GM23338 (cell line): ENCODE measurements around the gene GRID1. TPM values are rescaled to one million over a fixed set of nuclear protein-coding genes. Genes with fewer than 3 reads are reported as not detected.

ENCODE experiments used
- ATAC-seq: fragments of 200-7000 bp; cut with Tn5 transposase; 3 replicates; pipeline ENCODE4 v1.9.1; 2020
- DNase-seq: peaks from one replicate; pipeline ENCODE4 v3.0.0-alpha.2; 2015; ENCODE audit warnings: low spot score
- H2AFZ ChIP-seq: fragments of 200-600 bp; sonication (generic); 2 replicates; pipeline ENCODE4 v1.8.0; 2016; ENCODE audit warnings: antibody characterized with exemption, mild to moderate bottlenecking, moderate library complexity
- H3F3A ChIP-seq: fragments of 200-600 bp; sonication (generic); replicated peaks from 2 replicates; pipeline ENCODE4 v1.8.0; 2017; ENCODE audit warnings: antibody characterized with exemption, mixed run types, low read depth
- H3K27ac ChIP-seq: fragments of 200-600 bp; sonication (generic); 2 replicates; pipeline ENCODE4 v1.6.1; 2016; ENCODE audit warnings: low read depth
- H3K27me3 ChIP-seq: fragments of 200-600 bp; sonication (generic); 2 replicates; pipeline ENCODE4 v1.8.0; 2016; ENCODE audit warnings: mild to moderate bottlenecking, mixed run types, moderate library complexity; ENCODE audit not compliant: insufficient read depth
- H3K36me3 ChIP-seq: fragments of 200-600 bp; sonication (generic); 2 replicates; pipeline ENCODE4 v1.8.0; 2016; ENCODE audit warnings: mild to moderate bottlenecking; ENCODE audit not compliant: insufficient read depth
- H3K4me1 ChIP-seq: fragments of 200-600 bp; sonication (generic); 2 replicates; pipeline ENCODE4 v1.8.0; 2016; ENCODE audit warnings: mild to moderate bottlenecking, moderate library complexity; ENCODE audit not compliant: insufficient read depth
- H3K4me2 ChIP-seq: fragments of 200-600 bp; sonication (generic); 2 replicates; pipeline ENCODE4 v1.7.1; 2017; ENCODE audit warnings: mixed run types
- H3K4me3 ChIP-seq: fragments of 200-600 bp; sonication (generic); 2 replicates; pipeline ENCODE4 v1.6.1; 2016; ENCODE audit warnings: mixed run types
- H3K79me2 ChIP-seq: fragments of 200-600 bp; sonication (generic); replicated peaks from 2 replicates; pipeline ENCODE4 v1.8.0; 2017; ENCODE audit warnings: mild to moderate bottlenecking; ENCODE audit not compliant: insufficient read depth
- H3K9me2 ChIP-seq: fragments of 200-600 bp; sonication (generic); 2 replicates; pipeline ENCODE4 v1.8.0; 2017; ENCODE audit not compliant: insufficient read depth
- H4K20me1 ChIP-seq: fragments of 200-600 bp; sonication (generic); replicated peaks from 2 replicates; pipeline ENCODE4 v1.8.0; 2017; ENCODE audit warnings: mild to moderate bottlenecking; ENCODE audit not compliant: insufficient read depth
- H3K27ac Mint-ChIP-seq: 2 replicates; pipeline ENCODE4 v1.8.0; 2020; ENCODE audit warnings: inconsistent platforms, mild to moderate bottlenecking, moderate library complexity, mixed read lengths
- H3K27me3 Mint-ChIP-seq: 3 replicates; pipeline ENCODE4 v1.8.0; 2022; ENCODE audit warnings: low read depth, mild to moderate bottlenecking, moderate library complexity, mixed read lengths, inconsistent platforms; ENCODE audit not compliant: insufficient read depth, poor library complexity
- H3K36me3 Mint-ChIP-seq: 3 replicates; pipeline ENCODE4 v1.8.0; 2021; ENCODE audit warnings: low read depth, mild to moderate bottlenecking, inconsistent platforms, moderate library complexity, mixed read lengths
- H3K4me1 Mint-ChIP-seq: 3 replicates; pipeline ENCODE4 v1.8.0; 2020; ENCODE audit warnings: mild to moderate bottlenecking, inconsistent platforms, mixed read lengths
- H3K4me3 Mint-ChIP-seq: 3 replicates; pipeline ENCODE4 v1.8.0; 2021; ENCODE audit warnings: moderate library complexity, mild to moderate bottlenecking, inconsistent platforms, mixed read lengths
- H3K9me3 Mint-ChIP-seq: 3 replicates; pipeline ENCODE4 v1.8.0; 2020; ENCODE audit warnings: moderate library complexity, mild to moderate bottlenecking, inconsistent platforms, mixed read lengths
- CREB1 ChIP-seq: fragments of 250-450 bp; sonication (Bioruptor Pico); IDR thresholded peaks from 2 replicates; pipeline ENCODE4 v1.5.0; 2020; ENCODE audit warnings: low read depth, mild to moderate bottlenecking, moderate library complexity
- EZH2phosphoT487 ChIP-seq: fragments of 200-600 bp; sonication (generic); IDR thresholded peaks from one replicate; pipeline ENCODE4 v1.8.1; 2018; ENCODE audit warnings: antibody characterized with exemption; ENCODE audit not compliant: unreplicated experiment
- JUNB ChIP-seq: IDR thresholded peaks from one replicate; pipeline ENCODE4 v1.6.1; 2016; ENCODE audit warnings: antibody characterized with exemption; ENCODE audit not compliant: unreplicated experiment
- ZNF331 ChIP-seq: fragments of 250-450 bp; sonication (Bioruptor Pico); IDR thresholded peaks from 2 replicates; pipeline ENCODE4 v1.5.0; 2020; ENCODE audit warnings: low read depth, mild to moderate bottlenecking, moderate library complexity
- polyA plus RNA-seq: library from polyadenylated mRNA; unstranded; fragments of >200 nt; fragmentation: Nextera tagmentation; extraction: Ambion mirVana; gene quantifications from 2 replicates; pipeline ENCODE4 v1.2.1, GENCODE V29; 2016
- total RNA-seq: library from RNA; depleted of rRNA; stranded (reverse); fragments of >200 nt; shearing (Covaris generic); gene quantifications from 2 replicates; pipeline ENCODE4 v1.2.3, GENCODE V29; 2014
- TF ChIP-seq, protein P1 (sequence below): IDR thresholded peaks from one replicate; pipeline ENCODE4 v1.6.1; 2018; ENCODE audit warnings: antibody characterized with exemption; ENCODE audit not compliant: unreplicated experiment
- TF ChIP-seq, protein P2 (sequence below), 2 experiments: fragments of 200-600 bp in 1 of 2; sonication (generic) in 1 of 2; conservative IDR thresholded peaks; 2 replicates each; pipeline versions ENCODE4 v1.5.1 to v1.6.1; 2016 to 2017; ENCODE audit warnings: antibody characterized with exemption in 2 of 2, low read depth in 2 of 2, mild to moderate bottlenecking in 2 of 2, moderate library complexity in 1 of 2
- TF ChIP-seq, protein P3 (sequence below): fragments of 250-450 bp; sonication (Bioruptor Pico); IDR thresholded peaks from 2 replicates; pipeline ENCODE4 v1.5.0; 2020; ENCODE audit warnings: mild to moderate bottlenecking, moderate library complexity

GRID1 gene
- total and polyA plus RNA-seq, 2 experiments from 2014 or later = 0.14 to 0.15 TPM

DNA sequence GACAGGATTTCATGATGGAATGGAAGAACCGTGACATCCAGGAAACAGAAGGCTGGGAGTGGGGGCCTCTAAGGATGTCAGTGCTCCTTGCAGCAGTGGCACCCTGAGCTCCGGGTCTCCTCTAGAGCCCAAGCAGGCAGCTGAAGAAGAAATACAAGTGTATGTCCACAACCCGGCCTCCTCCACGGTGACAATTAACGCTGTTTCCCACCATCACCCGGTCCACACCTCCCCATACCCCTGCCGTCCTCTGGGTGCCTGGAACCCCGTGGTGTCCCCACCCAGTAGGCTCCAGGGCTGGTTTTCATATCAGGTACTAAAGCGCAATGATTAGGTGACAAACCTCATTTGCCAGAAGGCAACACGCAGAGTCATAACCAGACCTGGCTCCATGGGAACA, 30.3 kb downstream of the GRID1 start (continued):
- TF ChIP-seq, protein P1, sequence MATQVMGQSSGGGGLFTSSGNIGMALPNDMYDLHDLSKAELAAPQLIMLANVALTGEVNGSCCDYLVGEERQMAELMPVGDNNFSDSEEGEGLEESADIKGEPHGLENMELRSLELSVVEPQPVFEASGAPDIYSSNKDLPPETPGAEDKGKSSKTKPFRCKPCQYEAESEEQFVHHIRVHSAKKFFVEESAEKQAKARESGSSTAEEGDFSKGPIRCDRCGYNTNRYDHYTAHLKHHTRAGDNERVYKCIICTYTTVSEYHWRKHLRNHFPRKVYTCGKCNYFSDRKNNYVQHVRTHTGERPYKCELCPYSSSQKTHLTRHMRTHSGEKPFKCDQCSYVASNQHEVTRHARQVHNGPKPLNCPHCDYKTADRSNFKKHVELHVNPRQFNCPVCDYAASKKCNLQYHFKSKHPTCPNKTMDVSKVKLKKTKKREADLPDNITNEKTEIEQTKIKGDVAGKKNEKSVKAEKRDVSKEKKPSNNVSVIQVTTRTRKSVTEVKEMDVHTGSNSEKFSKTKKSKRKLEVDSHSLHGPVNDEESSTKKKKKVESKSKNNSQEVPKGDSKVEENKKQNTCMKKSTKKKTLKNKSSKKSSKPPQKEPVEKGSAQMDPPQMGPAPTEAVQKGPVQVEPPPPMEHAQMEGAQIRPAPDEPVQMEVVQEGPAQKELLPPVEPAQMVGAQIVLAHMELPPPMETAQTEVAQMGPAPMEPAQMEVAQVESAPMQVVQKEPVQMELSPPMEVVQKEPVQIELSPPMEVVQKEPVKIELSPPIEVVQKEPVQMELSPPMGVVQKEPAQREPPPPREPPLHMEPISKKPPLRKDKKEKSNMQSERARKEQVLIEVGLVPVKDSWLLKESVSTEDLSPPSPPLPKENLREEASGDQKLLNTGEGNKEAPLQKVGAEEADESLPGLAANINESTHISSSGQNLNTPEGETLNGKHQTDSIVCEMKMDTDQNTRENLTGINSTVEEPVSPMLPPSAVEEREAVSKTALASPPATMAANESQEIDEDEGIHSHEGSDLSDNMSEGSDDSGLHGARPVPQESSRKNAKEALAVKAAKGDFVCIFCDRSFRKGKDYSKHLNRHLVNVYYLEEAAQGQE = no peak
- TF ChIP-seq, protein P2, sequence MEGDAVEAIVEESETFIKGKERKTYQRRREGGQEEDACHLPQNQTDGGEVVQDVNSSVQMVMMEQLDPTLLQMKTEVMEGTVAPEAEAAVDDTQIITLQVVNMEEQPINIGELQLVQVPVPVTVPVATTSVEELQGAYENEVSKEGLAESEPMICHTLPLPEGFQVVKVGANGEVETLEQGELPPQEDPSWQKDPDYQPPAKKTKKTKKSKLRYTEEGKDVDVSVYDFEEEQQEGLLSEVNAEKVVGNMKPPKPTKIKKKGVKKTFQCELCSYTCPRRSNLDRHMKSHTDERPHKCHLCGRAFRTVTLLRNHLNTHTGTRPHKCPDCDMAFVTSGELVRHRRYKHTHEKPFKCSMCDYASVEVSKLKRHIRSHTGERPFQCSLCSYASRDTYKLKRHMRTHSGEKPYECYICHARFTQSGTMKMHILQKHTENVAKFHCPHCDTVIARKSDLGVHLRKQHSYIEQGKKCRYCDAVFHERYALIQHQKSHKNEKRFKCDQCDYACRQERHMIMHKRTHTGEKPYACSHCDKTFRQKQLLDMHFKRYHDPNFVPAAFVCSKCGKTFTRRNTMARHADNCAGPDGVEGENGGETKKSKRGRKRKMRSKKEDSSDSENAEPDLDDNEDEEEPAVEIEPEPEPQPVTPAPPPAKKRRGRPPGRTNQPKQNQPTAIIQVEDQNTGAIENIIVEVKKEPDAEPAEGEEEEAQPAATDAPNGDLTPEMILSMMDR (conservative IDR thresholded peaks at IDR 0.05; ENCODE audit: low read depth in 2 of 2) = no peak
- TF ChIP-seq CREB1 (CRISPR knock-in tag) = no peak

DNA sequence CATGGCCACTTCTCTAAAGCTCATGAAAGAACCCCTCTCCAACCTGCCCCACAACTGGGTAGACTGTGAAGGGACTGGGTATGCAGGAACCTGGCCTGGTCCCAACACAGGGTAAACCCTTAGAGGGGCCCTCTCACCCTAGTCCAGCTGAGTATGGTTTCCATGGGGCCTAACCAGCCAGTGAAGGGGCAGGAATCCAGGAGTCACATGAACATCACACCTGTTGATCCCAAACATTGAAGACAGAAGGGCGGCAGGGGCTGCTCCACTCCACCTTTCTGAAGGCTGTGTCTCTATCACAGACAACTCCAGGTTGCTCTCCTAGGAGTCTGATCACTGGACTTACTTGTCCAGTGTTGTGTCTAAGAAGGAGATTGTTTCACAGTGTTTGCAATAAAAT, 30.8 kb downstream of the GRID1 start:
- Mint-ChIP-seq H3K4me3 (no peak overlapping the region), H3K36me3 (no peaks in the 10 kb centered on the region; the same call in 2 of the 3 replicates), H3K27ac (no peak overlapping the region), H3K4me1 (peaks cover 25% of the 10 kb centered on the region), H3K9me3 (peaks cover 8% of the 10 kb centered on the region; the same call in 2 of the 3 replicates), H3K27me3 (peaks cover 17% of the 10 kb centered on the region)
- no peak overlapping the region for H3K27ac ChIP-seq
- no peaks in the 10 kb centered on the region for H3K9me2 ChIP-seq
- no peak overlapping the region for H3K4me3 ChIP-seq
- no peaks in the 10 kb centered on the region for H3K79me2 ChIP-seq
- H4K20me1 ChIP-seq = no peaks in the 10 kb centered on the region
- no peaks in the 10 kb centered on the region for H3K36me3 ChIP-seq
- no peaks in the 10 kb centered on the region for H3K27me3 ChIP-seq
- DNase-seq (no peak), ATAC-seq (no peak)
- H2AFZ ChIP-seq = no peak overlapping the region
- no peaks in the 10 kb centered on the region for H3F3A ChIP-seq
- no peak overlapping the region for H3K4me2 ChIP-seq
- H3K4me1 ChIP-seq = peaks cover 8% of the 10 kb centered on the region
- TF ChIP-seq EZH2phosphoT487 (no peak), ZNF331 (CRISPR knock-in tag) (no peak), CREB1 (CRISPR knock-in tag) (no peak), JUNB (no peak)
- TF ChIP-seq, protein P1 = no peak
- TF ChIP-seq, protein P3, sequence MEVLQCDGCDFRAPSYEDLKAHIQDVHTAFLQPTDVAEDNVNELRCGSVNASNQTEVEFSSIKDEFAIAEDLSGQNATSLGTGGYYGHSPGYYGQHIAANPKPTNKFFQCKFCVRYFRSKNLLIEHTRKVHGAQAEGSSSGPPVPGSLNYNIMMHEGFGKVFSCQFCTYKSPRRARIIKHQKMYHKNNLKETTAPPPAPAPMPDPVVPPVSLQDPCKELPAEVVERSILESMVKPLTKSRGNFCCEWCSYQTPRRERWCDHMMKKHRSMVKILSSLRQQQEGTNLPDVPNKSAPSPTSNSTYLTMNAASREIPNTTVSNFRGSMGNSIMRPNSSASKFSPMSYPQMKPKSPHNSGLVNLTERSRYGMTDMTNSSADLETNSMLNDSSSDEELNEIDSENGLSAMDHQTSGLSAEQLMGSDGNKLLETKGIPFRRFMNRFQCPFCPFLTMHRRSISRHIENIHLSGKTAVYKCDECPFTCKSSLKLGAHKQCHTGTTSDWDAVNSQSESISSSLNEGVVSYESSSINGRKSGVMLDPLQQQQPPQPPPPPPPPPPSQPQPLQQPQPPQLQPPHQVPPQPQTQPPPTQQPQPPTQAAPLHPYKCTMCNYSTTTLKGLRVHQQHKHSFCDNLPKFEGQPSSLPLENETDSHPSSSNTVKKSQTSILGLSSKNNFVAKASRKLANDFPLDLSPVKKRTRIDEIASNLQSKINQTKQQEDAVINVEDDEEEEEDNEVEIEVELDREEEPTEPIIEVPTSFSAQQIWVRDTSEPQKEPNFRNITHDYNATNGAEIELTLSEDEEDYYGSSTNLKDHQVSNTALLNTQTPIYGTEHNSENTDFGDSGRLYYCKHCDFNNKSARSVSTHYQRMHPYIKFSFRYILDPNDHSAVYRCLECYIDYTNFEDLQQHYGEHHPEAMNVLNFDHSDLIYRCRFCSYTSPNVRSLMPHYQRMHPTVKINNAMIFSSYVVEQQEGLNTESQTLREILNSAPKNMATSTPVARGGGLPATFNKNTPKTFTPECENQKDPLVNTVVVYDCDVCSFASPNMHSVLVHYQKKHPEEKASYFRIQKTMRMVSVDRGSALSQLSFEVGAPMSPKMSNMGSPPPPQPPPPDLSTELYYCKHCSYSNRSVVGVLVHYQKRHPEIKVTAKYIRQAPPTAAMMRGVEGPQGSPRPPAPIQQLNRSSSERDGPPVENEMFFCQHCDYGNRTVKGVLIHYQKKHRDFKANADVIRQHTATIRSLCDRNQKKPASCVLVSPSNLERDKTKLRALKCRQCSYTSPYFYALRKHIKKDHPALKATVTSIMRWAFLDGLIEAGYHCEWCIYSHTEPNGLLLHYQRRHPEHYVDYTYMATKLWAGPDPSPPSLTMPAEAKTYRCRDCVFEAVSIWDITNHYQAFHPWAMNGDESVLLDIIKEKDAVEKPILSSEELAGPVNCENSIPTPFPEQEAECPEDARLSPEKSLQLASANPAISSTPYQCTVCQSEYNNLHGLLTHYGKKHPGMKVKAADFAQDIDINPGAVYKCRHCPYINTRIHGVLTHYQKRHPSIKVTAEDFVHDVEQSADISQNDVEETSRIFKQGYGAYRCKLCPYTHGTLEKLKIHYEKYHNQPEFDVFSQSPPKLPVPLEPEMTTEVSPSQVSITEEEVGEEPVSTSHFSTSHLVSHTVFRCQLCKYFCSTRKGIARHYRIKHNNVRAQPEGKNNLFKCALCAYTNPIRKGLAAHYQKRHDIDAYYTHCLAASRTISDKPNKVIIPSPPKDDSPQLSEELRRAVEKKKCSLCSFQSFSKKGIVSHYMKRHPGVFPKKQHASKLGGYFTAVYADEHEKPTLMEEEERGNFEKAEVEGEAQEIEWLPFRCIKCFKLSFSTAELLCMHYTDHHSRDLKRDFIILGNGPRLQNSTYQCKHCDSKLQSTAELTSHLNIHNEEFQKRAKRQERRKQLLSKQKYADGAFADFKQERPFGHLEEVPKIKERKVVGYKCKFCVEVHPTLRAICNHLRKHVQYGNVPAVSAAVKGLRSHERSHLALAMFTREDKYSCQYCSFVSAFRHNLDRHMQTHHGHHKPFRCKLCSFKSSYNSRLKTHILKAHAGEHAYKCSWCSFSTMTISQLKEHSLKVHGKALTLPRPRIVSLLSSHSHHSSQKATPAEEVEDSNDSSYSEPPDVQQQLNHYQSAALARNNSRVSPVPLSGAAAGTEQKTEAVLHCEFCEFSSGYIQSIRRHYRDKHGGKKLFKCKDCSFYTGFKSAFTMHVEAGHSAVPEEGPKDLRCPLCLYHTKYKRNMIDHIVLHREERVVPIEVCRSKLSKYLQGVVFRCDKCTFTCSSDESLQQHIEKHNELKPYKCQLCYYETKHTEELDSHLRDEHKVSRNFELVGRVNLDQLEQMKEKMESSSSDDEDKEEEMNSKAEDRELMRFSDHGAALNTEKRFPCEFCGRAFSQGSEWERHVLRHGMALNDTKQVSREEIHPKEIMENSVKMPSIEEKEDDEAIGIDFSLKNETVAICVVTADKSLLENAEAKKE = no peak
